SK-N-SH treated with all-trans-retinoic acid at 6 μM for 48 hours (cell line): ENCODE data around the gene FBLN5.

Experiments used
- ARNTL ChIP-seq: fragments of 450-650 bp; formaldehyde crosslinking; IDR thresholded peaks from 2 replicates; pipeline ENCODE4 v1.5.0; 2020; ENCODE audit warnings: low read depth, mild to moderate bottlenecking, moderate library complexity, borderline replicate concordance
- BACH2 ChIP-seq: fragments of 250-450 bp; sonication (Bioruptor Pico); IDR thresholded peaks from 2 replicates; pipeline ENCODE4 v1.9.0; 2021; ENCODE audit warnings: mild to moderate bottlenecking, borderline replicate concordance
- CSRNP3 ChIP-seq: fragments of 250-450 bp; sonication (Bioruptor Pico); IDR thresholded peaks from 2 replicates; pipeline ENCODE4 v1.5.1; 2021; ENCODE audit warnings: mild to moderate bottlenecking, moderate library complexity
- GLIS3 ChIP-seq: fragments of 250-450 bp; sonication (Bioruptor Pico); IDR thresholded peaks from 2 replicates; pipeline ENCODE4 v1.5.0; 2020; ENCODE audit warnings: mild to moderate bottlenecking, moderate library complexity
- PATZ1 ChIP-seq: fragments of 250-450 bp; sonication (Bioruptor Pico); IDR thresholded peaks from 2 replicates; pipeline ENCODE4 v1.8.0; 2020; ENCODE audit warnings: mild to moderate bottlenecking, moderate library complexity, borderline replicate concordance
- PPARA ChIP-seq: fragments of 250-450 bp; sonication (Bioruptor Pico); IDR thresholded peaks from 2 replicates; pipeline ENCODE4 v1.5.0; 2020; ENCODE audit warnings: mild to moderate bottlenecking, borderline replicate concordance
- TOX ChIP-seq: fragments of 250-450 bp; sonication (Bioruptor Pico); IDR thresholded peaks from 2 replicates; pipeline ENCODE4 v1.8.0; 2021; ENCODE audit warnings: mild to moderate bottlenecking, moderate library complexity, borderline replicate concordance
- ZFP30 ChIP-seq: fragments of 450-650 bp; formaldehyde crosslinking; IDR thresholded peaks from 2 replicates; pipeline ENCODE4 v1.5.0; 2022; ENCODE audit warnings: mild to moderate bottlenecking, moderate library complexity

GRCh38 chr14:91866511-91867295 is 80.8 kb downstream of the FBLN5 start:
- TF ChIP-seq PATZ1 (no peak), PPARA (CRISPR knock-in tag) (no peak), ZFP30 (CRISPR knock-in tag) (no peak), GLIS3 (CRISPR knock-in tag) (no peak), TOX (CRISPR knock-in tag) (no peak), CSRNP3 (no peak), BACH2 (no peak), ARNTL (CRISPR knock-in tag) (no peak)
